OCI-LY7 (cell line): ENCODE data around the gene NOP9.

Experiments used
- EZH2phosphoT487 ChIP-seq: fragments of 200-600 bp; sonication (generic); IDR thresholded peaks from 2 replicates; pipeline ENCODE4 v1.6.1; 2018; ENCODE audit warnings: low read depth, borderline replicate concordance, mild to moderate bottlenecking, mixed run types, antibody characterized with exemption, low read length, moderate library complexity, mixed read lengths
- TF ChIP-seq, protein P1 (sequence below): fragments of 200-600 bp; sonication (generic); conservative IDR thresholded peaks from 2 replicates; pipeline ENCODE4 v1.5.1; 2014; ENCODE audit warnings: mild to moderate bottlenecking, antibody characterized with exemption, low read length, moderate library complexity, mixed read lengths

- TF ChIP-seq, protein P1, sequence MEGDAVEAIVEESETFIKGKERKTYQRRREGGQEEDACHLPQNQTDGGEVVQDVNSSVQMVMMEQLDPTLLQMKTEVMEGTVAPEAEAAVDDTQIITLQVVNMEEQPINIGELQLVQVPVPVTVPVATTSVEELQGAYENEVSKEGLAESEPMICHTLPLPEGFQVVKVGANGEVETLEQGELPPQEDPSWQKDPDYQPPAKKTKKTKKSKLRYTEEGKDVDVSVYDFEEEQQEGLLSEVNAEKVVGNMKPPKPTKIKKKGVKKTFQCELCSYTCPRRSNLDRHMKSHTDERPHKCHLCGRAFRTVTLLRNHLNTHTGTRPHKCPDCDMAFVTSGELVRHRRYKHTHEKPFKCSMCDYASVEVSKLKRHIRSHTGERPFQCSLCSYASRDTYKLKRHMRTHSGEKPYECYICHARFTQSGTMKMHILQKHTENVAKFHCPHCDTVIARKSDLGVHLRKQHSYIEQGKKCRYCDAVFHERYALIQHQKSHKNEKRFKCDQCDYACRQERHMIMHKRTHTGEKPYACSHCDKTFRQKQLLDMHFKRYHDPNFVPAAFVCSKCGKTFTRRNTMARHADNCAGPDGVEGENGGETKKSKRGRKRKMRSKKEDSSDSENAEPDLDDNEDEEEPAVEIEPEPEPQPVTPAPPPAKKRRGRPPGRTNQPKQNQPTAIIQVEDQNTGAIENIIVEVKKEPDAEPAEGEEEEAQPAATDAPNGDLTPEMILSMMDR: no peak
- TF ChIP-seq EZH2phosphoT487: no peak
These were observed 14.3 kb downstream of the NOP9 start for GRCh38 chr14:24313913-24314312.
